Stimulated activated CD8-positive, alpha-beta memory T cell treated with anti-CD3 and anti-CD28 coated beads, Interleukin-12 subunit alpha, Interleukin-12 subunit beta, amount 100 ng/mL, for 24 hours (primary cell): ENCODE data around the gene SPRY2.

Experiments used
- DNase-seq: peaks from one replicate; pipeline ENCODE4 v3.0.0-alpha.2; 2020; ENCODE audit errors: extremely low read depth

Gene SPRY2

GRCh38 chr13:80313668-80314256, 27.2 kb downstream of the SPRY2 start:
- DNase-seq = no peak

GRCh38 chr13:80312967-80313366, 28.0 kb downstream of the SPRY2 start:
- no peak for DNase-seq

GRCh38 chr13:80312012-80312704, 28.8 kb downstream of the SPRY2 start:
- no peak for DNase-seq

- no peak for DNase-seq
Observed at GRCh38 chr13:80309926-80310325, 31.0 kb downstream of the SPRY2 start.

DNA sequence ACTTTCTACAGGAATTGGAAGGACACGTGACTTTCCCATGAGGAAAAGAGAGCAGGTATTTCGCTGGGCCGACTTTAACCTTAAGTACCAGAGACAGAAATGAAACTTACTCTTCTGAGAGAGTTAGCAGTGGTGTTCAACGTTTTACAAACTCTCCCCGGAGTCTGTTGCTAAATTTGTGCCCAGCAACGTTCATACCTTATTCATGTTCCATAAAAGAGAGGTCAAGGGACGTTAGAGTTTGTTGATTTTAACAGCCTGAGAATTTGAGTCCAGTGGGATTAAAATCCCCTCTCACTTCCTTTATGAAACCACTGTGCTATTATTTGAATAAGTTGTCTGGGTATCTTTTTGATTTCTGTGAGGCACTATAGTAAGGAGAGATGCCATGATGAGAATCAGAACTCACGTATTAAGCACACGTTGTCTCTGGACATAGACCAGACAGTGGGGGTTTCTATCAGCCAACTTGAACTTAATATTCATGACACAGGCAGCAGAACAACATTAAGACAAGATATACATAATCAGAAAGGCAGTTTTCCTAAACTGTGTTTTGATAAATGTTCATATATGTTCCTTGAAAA, 33.4 kb downstream of the SPRY2 start:
- no peak for DNase-seq

GRCh38 chr13:80306337-80306972, 34.5 kb downstream of the SPRY2 start:
- DNase-seq = no peak

DNA sequence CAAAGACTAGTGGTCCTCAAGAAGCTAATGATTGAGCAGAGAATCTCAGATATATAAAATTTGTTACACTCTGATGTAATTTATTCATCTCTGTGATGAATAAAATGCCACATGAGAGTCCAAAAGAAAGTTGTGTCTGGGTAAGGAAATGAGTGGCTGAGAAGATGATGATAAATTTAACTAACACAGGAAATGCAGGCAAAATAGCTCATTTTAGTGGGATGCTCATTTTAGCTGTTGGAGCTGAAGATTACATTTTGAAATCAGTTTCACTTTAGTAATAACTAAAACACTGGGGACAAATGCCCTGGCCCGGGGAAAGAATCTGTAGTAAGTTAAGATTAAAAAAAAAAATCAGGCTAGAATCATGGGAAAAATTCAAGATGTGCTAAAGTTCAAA, 35.2 kb downstream of the SPRY2 start:
- DNase-seq = no peak

DNA sequence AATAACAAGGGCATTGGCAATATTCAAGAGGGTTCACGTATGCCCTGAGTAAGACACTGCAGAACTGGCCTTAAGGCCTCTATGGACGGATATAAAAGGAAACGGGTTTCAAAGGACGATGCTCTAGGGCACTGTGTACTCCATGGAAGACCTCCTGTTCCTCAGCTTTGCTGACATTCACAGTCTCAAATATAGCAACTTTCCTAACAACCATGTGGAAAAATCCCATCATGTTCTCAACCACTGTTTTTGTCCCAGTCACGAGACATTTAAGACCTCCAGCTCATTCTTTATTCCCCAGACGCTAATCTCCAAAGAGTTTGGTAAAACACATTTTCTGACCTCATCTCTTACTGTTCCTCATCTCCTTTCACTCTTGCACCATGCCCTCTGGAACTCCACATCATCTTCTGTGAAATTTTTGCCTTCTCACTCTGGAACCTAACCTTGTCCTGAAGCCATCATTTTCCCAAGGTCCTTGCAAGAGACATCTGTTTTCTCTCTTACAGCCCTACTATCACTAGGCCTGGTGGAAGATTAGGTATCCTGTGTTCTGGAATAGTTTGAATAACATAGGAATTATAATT, 37.6 kb downstream of the SPRY2 start:
- no peak for DNase-seq

DNA sequence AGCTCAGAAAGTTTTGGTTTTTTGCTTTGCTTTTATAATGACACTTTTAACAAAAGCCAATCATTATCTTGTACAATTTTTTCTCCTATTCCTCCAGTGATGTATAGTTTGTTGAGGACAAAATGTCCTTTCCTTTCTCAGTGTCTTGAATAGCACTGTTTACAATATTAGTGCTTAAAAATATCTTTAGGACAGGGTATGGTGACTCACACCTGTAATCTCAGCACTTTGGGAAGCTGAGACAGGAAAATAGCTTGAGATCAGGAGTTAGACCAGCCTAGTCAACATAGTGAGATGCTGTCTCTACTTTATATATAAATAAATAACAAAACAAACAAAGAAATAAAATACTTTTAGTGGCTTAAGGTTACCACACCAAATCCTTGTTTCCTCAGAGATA, 41.9 kb downstream of the SPRY2 start:
- DNase-seq = no peak

DNA sequence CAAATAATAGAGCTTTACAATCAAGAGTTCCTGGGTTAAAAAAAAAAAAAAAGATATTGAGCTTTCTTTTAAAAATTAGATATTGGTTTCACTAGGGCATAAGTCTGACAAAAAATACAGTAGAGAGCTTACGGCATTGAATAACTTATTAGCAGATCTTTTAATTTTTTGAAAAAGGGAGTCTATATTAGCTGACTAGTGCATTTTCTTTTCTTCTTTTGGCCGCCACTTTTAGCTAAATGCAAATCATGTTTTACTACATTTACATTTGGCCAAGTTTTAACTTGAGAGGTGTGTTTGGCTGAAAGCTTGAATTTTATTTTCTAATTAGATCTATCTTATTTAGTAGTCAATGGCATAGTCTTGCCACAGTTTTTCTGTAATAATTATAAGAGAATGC, 43.4 kb downstream of the SPRY2 start:
- no peak for DNase-seq

- no peak for DNase-seq
Observed at GRCh38 chr13:80297094-80297493, 43.8 kb downstream of the SPRY2 start.

DNA sequence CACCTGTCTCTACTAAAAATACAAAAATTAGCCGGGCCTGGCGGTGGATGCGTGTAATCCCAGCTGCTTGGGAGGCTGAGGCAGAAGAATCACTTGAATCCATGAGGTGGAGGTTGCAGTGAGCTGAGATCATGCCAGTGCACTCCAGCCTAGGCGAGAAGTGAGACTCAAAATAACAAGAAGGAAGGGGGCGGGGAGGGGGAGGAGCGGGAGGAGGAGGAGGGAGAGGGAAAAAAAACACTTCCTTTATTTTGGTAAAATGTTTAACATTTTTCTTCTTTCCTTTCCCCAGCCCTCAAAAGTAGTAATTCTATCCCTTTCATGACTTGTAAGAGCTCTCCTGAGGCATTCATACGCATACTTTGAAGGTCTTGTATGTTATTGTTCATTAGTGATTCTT, 44.3 kb downstream of the SPRY2 start:
- DNase-seq = no peak

- no peak for DNase-seq
Observed at GRCh38 chr13:80290591-80290990, 50.3 kb downstream of the SPRY2 start.
